H1 (cell line): Measurements from ENCODE around the gene RGS9.

ENCODE experiments used
- CREB1 ChIP-seq: IDR thresholded peaks from 2 replicates; pipeline ENCODE4 v1.6.1; 2012; ENCODE audit warnings: inconsistent platforms
- CTCF ChIP-seq, 3 experiments: IDR thresholded peaks; 1 replicate in 2 of 3; 2 replicates in 1 of 3; pipeline versions ENCODE4 v1.5.1 to v1.6.1; 2011; ENCODE audit warnings: low read length in 3 of 3, mild to moderate bottlenecking in 3 of 3, inconsistent platforms in 2 of 3, low read depth in 1 of 3, moderate library complexity in 1 of 3; ENCODE audit not compliant: insufficient read depth in 1 of 3; ENCODE audit errors: control extremely low read depth in 1 of 3
- EP300 ChIP-seq, 2 experiments: IDR thresholded peaks; 1 replicate in 1 of 2; 2 replicates in 1 of 2; pipeline ENCODE4 v1.6.1; 2011 to 2012; ENCODE audit warnings: low read depth in 2 of 2, low read length in 2 of 2, mild to moderate bottlenecking in 2 of 2, borderline replicate concordance in 1 of 2, inconsistent platforms in 1 of 2, moderate library complexity in 1 of 2
- KDM1A ChIP-seq: fragments of 200-600, 300-600 bp; sonication (generic); IDR thresholded peaks from 2 replicates; pipeline ENCODE4 v1.7.1; 2016; ENCODE audit warnings: mild to moderate bottlenecking, low read length, borderline replicate concordance
- PHF8 ChIP-seq: fragments of 200-600 bp; sonication (generic); conservative IDR thresholded peaks from 2 replicates; pipeline ENCODE4 v1.7.1; 2012; ENCODE audit warnings: low read depth, mild to moderate bottlenecking, inconsistent platforms, low read length, moderate library complexity
- POLR2A ChIP-seq, 2 experiments: IDR thresholded peaks; 1 replicate in 1 of 2; 2 replicates in 1 of 2; pipeline ENCODE4 v1.6.1; 2011; ENCODE audit warnings: low read depth in 2 of 2, low read length in 2 of 2, mild to moderate bottlenecking in 2 of 2; ENCODE audit errors: control extremely low read depth in 1 of 2
- POLR2AphosphoS5 ChIP-seq: IDR thresholded peaks from 2 replicates; pipeline ENCODE4 v1.6.1; 2011; ENCODE audit warnings: low read depth, low read length
- RBBP5 ChIP-seq: IDR thresholded peaks from 2 replicates; pipeline ENCODE4 v1.7.1; 2012; ENCODE audit warnings: low read depth, mild to moderate bottlenecking, inconsistent platforms, low read length, moderate library complexity, borderline replicate concordance
- RFX5 ChIP-seq: IDR thresholded peaks from 2 replicates; pipeline ENCODE4 v1.6.1; 2011; ENCODE audit warnings: low read depth, low read length, improper control_type of control experiment, borderline replicate concordance
- TAF1 ChIP-seq: IDR thresholded peaks from 2 replicates; pipeline ENCODE4 v1.6.1; 2011; ENCODE audit warnings: mild to moderate bottlenecking, low read depth, low read length
- ZNF274 ChIP-seq: IDR thresholded peaks from 2 replicates; pipeline ENCODE4 v1.7.0; 2012; ENCODE audit warnings: low read length, borderline replicate concordance; ENCODE audit errors: extremely low read depth

- no peak for TF ChIP-seq POLR2A (IDR thresholded peaks at IDR 0.05; ENCODE audit: control extremely low read depth in 1 of 2, low read depth in 2 of 2, low read length in 2 of 2)
- TF ChIP-seq EP300 (IDR thresholded peaks at IDR 0.05; ENCODE audit: borderline replicate concordance in 1 of 2, low read depth in 2 of 2, low read length in 2 of 2), result no peak
- no peak for TF ChIP-seq RBBP5
- no peak for TF ChIP-seq CREB1
- no peak for TF ChIP-seq POLR2AphosphoS5
- TF ChIP-seq RFX5, result no peak
- no peak for TF ChIP-seq PHF8
- TF ChIP-seq CTCF (IDR thresholded peaks at IDR 0.05; ENCODE audit: control extremely low read depth in 1 of 3, insufficient read depth in 1 of 3, low read depth in 1 of 3, low read length in 3 of 3), result no peak
- TF ChIP-seq TAF1, result no peak
- no peak for TF ChIP-seq KDM1A
- no peak for TF ChIP-seq ZNF274
Measured at GRCh38 chr17:65219707-65220106, 82.5 kb downstream of the RGS9 start.
